Panc1 (cell line): Measurements from ENCODE around the gene TIGAR.

ENCODE experiments used
- POLR2AphosphoS5 ChIP-seq: IDR thresholded peaks from 2 replicates; pipeline ENCODE4 v1.6.1; 2012; ENCODE audit warnings: mild to moderate bottlenecking, low read depth, low read length, moderate library complexity
- SIN3A ChIP-seq: IDR thresholded peaks from 2 replicates; pipeline ENCODE4 v1.6.1; 2012; ENCODE audit warnings: low read depth, mild to moderate bottlenecking, low read length, moderate library complexity, borderline replicate concordance; ENCODE audit not compliant: insufficient read depth
- TCF7L2 ChIP-seq: IDR thresholded peaks from 2 replicates; pipeline ENCODE4 v1.6.1; 2011; ENCODE audit warnings: mild to moderate bottlenecking, low read depth, low read length, inconsistent platforms
- TF ChIP-seq, protein P1 (sequence below): fragments of 450-650 bp; IDR thresholded peaks from 2 replicates; pipeline ENCODE4 v1.5.1; 2017; ENCODE audit warnings: mild to moderate bottlenecking
- TF ChIP-seq, protein P2 (sequence below), 2 experiments: IDR thresholded peaks; 2 replicates each; pipeline ENCODE4 v1.6.1; 2011 to 2012; ENCODE audit warnings: low read depth in 2 of 2, control low read depth in 1 of 2, low read length in 1 of 2, mild to moderate bottlenecking in 1 of 2, moderate library complexity in 1 of 2; ENCODE audit not compliant: insufficient read depth in 1 of 2

DNA sequence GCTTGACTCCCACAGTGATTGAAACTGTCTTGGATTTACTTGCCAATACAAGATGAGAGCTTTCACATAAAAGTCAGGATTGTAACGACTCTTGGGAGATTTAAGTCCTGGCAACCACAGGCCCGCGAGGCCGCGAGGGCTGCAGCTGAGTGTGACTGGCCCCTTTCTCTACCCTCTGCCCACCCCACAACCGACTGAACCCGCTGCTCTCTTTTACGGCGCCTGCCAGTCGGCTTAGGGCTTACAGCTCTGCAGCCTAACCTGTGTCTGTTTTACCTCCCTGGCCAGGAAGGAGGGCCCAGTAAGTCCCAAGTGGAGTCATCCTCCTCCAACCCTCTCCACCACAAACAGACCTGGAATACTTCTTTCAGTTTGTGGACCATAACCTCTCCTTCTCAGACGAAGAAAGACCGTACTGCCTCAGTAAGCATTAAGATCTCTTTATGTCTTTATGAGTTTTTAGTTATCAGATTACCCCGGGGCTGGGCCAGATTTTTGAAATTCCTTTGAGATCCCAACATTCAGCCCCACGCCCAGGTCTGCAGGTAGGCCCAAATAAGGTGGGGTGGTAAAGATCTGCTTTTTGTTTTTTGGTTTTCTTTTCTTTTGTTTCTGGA, 12.6 kb upstream of the TIGAR start:
- TF ChIP-seq, protein P1, sequence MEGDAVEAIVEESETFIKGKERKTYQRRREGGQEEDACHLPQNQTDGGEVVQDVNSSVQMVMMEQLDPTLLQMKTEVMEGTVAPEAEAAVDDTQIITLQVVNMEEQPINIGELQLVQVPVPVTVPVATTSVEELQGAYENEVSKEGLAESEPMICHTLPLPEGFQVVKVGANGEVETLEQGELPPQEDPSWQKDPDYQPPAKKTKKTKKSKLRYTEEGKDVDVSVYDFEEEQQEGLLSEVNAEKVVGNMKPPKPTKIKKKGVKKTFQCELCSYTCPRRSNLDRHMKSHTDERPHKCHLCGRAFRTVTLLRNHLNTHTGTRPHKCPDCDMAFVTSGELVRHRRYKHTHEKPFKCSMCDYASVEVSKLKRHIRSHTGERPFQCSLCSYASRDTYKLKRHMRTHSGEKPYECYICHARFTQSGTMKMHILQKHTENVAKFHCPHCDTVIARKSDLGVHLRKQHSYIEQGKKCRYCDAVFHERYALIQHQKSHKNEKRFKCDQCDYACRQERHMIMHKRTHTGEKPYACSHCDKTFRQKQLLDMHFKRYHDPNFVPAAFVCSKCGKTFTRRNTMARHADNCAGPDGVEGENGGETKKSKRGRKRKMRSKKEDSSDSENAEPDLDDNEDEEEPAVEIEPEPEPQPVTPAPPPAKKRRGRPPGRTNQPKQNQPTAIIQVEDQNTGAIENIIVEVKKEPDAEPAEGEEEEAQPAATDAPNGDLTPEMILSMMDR: no peak
- TF ChIP-seq POLR2AphosphoS5: no peak
- TF ChIP-seq SIN3A: no peak
- TF ChIP-seq TCF7L2: no peak
- TF ChIP-seq, protein P2, sequence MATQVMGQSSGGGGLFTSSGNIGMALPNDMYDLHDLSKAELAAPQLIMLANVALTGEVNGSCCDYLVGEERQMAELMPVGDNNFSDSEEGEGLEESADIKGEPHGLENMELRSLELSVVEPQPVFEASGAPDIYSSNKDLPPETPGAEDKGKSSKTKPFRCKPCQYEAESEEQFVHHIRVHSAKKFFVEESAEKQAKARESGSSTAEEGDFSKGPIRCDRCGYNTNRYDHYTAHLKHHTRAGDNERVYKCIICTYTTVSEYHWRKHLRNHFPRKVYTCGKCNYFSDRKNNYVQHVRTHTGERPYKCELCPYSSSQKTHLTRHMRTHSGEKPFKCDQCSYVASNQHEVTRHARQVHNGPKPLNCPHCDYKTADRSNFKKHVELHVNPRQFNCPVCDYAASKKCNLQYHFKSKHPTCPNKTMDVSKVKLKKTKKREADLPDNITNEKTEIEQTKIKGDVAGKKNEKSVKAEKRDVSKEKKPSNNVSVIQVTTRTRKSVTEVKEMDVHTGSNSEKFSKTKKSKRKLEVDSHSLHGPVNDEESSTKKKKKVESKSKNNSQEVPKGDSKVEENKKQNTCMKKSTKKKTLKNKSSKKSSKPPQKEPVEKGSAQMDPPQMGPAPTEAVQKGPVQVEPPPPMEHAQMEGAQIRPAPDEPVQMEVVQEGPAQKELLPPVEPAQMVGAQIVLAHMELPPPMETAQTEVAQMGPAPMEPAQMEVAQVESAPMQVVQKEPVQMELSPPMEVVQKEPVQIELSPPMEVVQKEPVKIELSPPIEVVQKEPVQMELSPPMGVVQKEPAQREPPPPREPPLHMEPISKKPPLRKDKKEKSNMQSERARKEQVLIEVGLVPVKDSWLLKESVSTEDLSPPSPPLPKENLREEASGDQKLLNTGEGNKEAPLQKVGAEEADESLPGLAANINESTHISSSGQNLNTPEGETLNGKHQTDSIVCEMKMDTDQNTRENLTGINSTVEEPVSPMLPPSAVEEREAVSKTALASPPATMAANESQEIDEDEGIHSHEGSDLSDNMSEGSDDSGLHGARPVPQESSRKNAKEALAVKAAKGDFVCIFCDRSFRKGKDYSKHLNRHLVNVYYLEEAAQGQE (IDR thresholded peaks at IDR 0.05; ENCODE audit: insufficient read depth in 1 of 2, low read depth in 2 of 2, low read length in 1 of 2): no peak
